ENCODE measurements around the gene CHST15. TPM values are rescaled to one million over a fixed set of nuclear protein-coding genes. Genes with fewer than 3 reads are reported as not detected.

The CHST15 gene
- total and polyA plus RNA-seq, 7 donors, result 2.4 to 57.9 (median 29.9) TPM

GRCh38 chr10:124124123-124124768 lies 30.8 kb upstream of the CHST15 start:
- 69 to 75% methylated on average over 10 of the region's 10 CpGs for WGBS, 2 donors
- TF ChIP-seq POLR2A (IDR thresholded peaks at IDR 0.05), result no peak
- TF ChIP-seq CTCF (IDR thresholded peaks at IDR 0.05), result no peak
- TF ChIP-seq POLR2AphosphoS5 (IDR thresholded peaks at IDR 0.05), result no peak
- no peak for TF ChIP-seq EP300 (IDR thresholded peaks at IDR 0.05)
- H3K9me3 ChIP-seq, result no peaks in the 10 kb centered on the region

GRCh38 chr10:124123156-124123555 lies 29.8 kb upstream of the CHST15 start:
- intact Hi-C loops (cut with DNase I), result no loop called here
- TF ChIP-seq CTCF (IDR thresholded peaks at IDR 0.05) (no peak), EP300 (IDR thresholded peaks at IDR 0.05) (no peak), POLR2AphosphoS5 (IDR thresholded peaks at IDR 0.05) (no peak), POLR2A (IDR thresholded peaks at IDR 0.05) (no peak)
- Histone ChIP-seq H3K4me3 (no peak overlapping the region), H3K36me3 (no peaks in the 10 kb centered on the region), H3K4me1 (no peaks in the 10 kb centered on the region), H3K27me3 (no peaks in the 10 kb centered on the region), H3K9me3 (no peaks in the 10 kb centered on the region), H3K27ac (no peak overlapping the region)
- WGBS, 2 donors, result 84 to 90% methylated on average over 8 of the region's 8 CpGs
- DNase-seq, result no peak

More at GRCh38 chr10:124124123-124124768, 30.8 kb upstream of the CHST15 start:
- intact Hi-C loops (cut with DNase I), result no loop called here
- Histone ChIP-seq H3K27me3 (no peaks in the 10 kb centered on the region), H3K27ac (no peak overlapping the region), H3K36me3 (no peaks in the 10 kb centered on the region), H3K4me1 (no peaks in the 10 kb centered on the region), H3K4me3 (no peak overlapping the region)
- no peak for DNase-seq

GRCh38 chr10:124122211-124122610 lies 28.8 kb upstream of the CHST15 start:
- TF ChIP-seq EP300 (IDR thresholded peaks at IDR 0.05) (no peak), POLR2A (IDR thresholded peaks at IDR 0.05) (no peak), POLR2AphosphoS5 (IDR thresholded peaks at IDR 0.05) (no peak), CTCF (IDR thresholded peaks at IDR 0.05) (no peak)
- Histone ChIP-seq H3K9me3 (no peaks in the 10 kb centered on the region), H3K4me3 (no peak overlapping the region), H3K27ac (no peak overlapping the region), H3K27me3 (no peaks in the 10 kb centered on the region), H3K4me1 (no peaks in the 10 kb centered on the region), H3K36me3 (no peaks in the 10 kb centered on the region)
- intact Hi-C loops (cut with DNase I), result no loop called here
- no peak for DNase-seq
- WGBS, 2 donors, result 92 to 93% methylated on average over 13 of the region's 13 CpGs

DNA sequence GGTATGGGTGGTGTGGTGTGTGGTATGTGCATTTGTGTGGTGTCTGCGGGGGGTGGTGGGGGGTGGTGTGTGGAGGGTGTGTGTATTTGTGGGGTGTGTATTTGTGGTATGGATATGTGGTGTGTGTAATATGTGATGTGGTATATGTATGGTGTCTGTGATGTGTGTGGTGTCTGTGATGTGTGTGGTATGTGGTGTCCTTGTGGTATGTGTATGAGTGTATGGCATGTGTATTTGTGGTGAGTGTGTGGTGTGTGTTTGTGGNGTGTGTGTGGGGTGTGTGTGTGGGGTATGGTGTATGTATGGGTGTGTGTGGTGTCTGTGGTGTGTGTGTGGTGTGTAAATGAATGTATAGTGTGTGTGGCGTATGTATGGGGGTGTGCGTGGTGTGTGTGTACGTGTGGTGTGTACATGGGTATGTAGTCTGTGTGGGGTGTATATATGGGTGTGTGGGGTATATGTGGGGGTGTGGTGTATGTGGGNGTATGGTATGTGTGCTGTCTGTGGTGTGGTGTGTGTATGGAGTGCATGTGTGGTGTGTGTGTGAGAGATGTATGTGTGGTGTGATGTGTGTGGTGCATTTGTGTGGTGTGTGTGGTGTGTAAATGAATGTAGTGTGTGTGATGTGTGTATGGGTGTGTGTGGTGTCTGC lies 27.1 kb upstream of the CHST15 start:
- Histone ChIP-seq H3K27ac (no peak overlapping the region), H3K36me3 (no peaks in the 10 kb centered on the region), H3K4me1 (no peaks in the 10 kb centered on the region), H3K4me3 (no peak overlapping the region), H3K27me3 (no peaks in the 10 kb centered on the region), H3K9me3 (no peaks in the 10 kb centered on the region)
- intact Hi-C loops (cut with DNase I), result no loop called here
- TF ChIP-seq EP300 (IDR thresholded peaks at IDR 0.05) (no peak), CTCF (IDR thresholded peaks at IDR 0.05) (no peak), POLR2AphosphoS5 (IDR thresholded peaks at IDR 0.05) (no peak), POLR2A (IDR thresholded peaks at IDR 0.05) (no peak)
- WGBS, 2 donors, result 80 to 96% methylated on average over 4 of the region's 4 CpGs
- DNase-seq, result no peak

Data from sigmoid colon (tissue), 7 donors.